Astrocyte of the cerebellum (primary cell): Measurements from ENCODE around the gene KRT17.

Source experiments
- DNase-seq: peaks from one replicate; pipeline ENCODE4 v3.0.0-alpha.2; 2011; ENCODE audit warnings: low read depth
- H3K4me3 ChIP-seq: 2 replicates; pipeline ENCODE4 v1.5.1; 2011; ENCODE audit warnings: mild to moderate bottlenecking, low read depth, low read length, moderate library complexity
- in situ Hi-C: cut with HindIII; loops from 2 replicates; pipeline ENCODE4 v1.10.0; 2017; ENCODE audit warnings: low sequenced_read_pairs
- TF ChIP-seq, protein P1 (sequence below): IDR thresholded peaks from 2 replicates; pipeline ENCODE4 v1.5.1; 2012; ENCODE audit warnings: low read length, low read depth, moderate library complexity, mild to moderate bottlenecking; ENCODE audit errors: missing control alignments

Gene KRT17

GRCh38 chr17:41600318-41600717 lies 24.1 kb downstream of the KRT17 start:
- TF ChIP-seq, protein P1, sequence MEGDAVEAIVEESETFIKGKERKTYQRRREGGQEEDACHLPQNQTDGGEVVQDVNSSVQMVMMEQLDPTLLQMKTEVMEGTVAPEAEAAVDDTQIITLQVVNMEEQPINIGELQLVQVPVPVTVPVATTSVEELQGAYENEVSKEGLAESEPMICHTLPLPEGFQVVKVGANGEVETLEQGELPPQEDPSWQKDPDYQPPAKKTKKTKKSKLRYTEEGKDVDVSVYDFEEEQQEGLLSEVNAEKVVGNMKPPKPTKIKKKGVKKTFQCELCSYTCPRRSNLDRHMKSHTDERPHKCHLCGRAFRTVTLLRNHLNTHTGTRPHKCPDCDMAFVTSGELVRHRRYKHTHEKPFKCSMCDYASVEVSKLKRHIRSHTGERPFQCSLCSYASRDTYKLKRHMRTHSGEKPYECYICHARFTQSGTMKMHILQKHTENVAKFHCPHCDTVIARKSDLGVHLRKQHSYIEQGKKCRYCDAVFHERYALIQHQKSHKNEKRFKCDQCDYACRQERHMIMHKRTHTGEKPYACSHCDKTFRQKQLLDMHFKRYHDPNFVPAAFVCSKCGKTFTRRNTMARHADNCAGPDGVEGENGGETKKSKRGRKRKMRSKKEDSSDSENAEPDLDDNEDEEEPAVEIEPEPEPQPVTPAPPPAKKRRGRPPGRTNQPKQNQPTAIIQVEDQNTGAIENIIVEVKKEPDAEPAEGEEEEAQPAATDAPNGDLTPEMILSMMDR, result no peak
- DNase-seq, result no peak
- no peak overlapping the region for H3K4me3 ChIP-seq
- in situ Hi-C loops, result no loop called here

GRCh38 chr17:41599680-41600079 lies 24.7 kb downstream of the KRT17 start:
- TF ChIP-seq, protein P1, result no peak
- in situ Hi-C loops, result no loop called here
- H3K4me3 ChIP-seq, result no peak overlapping the region
- no peak for DNase-seq

GRCh38 chr17:41595585-41595984 lies 28.8 kb downstream of the KRT17 start:
- TF ChIP-seq, protein P1, result no peak
- no peak for DNase-seq
- no peak overlapping the region for H3K4me3 ChIP-seq
- in situ Hi-C loops, result no loop called here

DNA sequence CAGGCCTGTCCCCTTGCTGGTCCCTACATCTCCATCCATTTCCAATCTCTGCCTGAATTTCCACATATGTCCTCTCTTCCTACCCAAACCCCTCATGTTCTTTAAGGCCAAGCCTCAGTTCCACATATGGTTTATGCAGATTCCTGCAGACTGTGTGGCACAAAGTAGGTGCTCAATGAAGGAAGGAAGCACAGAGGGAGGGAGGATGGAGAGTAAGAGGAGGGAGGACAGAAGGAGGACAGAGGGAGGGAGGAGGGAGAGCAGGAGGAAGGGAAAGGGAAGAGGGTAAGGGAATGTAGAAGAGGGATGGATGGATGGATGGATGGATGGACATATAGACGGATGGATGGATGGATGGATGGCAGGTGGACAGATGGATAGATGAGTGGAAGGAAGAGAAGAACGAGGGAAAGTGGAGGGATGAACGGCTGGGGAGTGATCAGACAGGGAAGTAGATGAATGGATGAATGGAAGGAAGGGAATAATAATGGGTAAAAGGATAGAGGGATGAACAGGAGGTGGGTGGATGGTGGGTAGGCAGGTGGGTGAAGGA lies 29.9 kb downstream of the KRT17 start:
- in situ Hi-C loops, result no loop called here
- TF ChIP-seq, protein P1, result no peak
- no peak for DNase-seq
- no peak overlapping the region for H3K4me3 ChIP-seq

- in situ Hi-C loops, result no loop called here
- no peak overlapping the region for H3K4me3 ChIP-seq
- no peak for DNase-seq
- TF ChIP-seq, protein P1, result no peak
Measured at GRCh38 chr17:41593306-41593981, 30.9 kb downstream of the KRT17 start.

DNA sequence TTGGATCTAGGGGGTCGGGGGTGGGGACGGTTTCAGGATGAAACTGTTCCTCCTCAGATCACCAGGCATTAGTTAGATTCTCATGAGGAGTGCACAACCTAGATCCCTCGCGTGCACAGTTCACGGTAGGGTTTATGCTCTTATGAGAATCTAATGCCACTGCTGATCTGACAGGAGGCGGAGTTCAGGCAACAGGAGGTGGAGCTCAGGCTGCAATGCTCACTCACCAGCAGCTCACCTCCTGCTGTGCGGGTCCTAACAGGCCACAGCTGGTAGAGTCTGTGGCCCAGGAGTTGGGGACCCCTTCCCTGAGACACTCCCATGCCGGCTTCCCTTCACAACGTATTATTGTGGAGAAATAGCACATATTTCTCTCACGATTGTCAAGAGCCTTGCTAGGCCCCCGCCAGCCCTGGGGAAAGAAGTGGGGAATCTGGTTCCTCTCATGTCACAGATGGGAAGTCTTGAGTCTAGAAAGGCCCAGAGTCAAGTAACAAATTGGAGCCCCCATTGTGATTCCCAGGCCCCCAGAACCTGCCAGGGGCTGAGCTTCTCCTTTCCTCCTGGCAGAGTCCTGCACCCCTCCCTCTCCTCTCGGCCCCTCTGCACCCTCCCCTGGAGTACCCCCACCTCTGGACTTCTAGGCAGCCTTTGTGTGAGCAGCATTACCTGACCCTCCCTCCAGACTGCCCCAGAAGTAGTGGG lies 31.6 kb downstream of the KRT17 start:
- TF ChIP-seq, protein P1, result no peak
- H3K4me3 ChIP-seq, result no peak overlapping the region
- no peak for DNase-seq
- in situ Hi-C loops, result no loop called here
